PC-9 (cell line): ENCODE measurements around the gene HSBP1L1. TPM values are rescaled to one million over a fixed set of nuclear protein-coding genes. Genes with fewer than 3 reads are reported as not detected.

Experiments used
- BruUV-seq: library from RNA; stranded (reverse); fragments of 400-500 nt; replicated peaks from 2 replicates; lab custom pipeline; 2021; lab: Mats Ljungman, UMichigan
- CTCF ChIA-PET: fragments of 300-600 bp; sonication (Branson Sonifier 250); formaldehyde crosslinking; loops from one replicate; lab custom pipeline; 2022; ENCODE audit warnings: antibody characterized with exemption; lab: Charles Lee
- POLR2A ChIA-PET: fragments of 300-600 bp; sonication (Branson Sonifier 250); formaldehyde crosslinking; loops from one replicate; lab custom pipeline; 2022; ENCODE audit warnings: antibody characterized with exemption; ENCODE audit not compliant: unreplicated experiment; lab: Charles Lee
- DNase-seq, 2 experiments: peaks; one replicate each; pipeline versions ENCODE4 v3.0.0 to v3.0.0-alpha.2; 2015 to 2022; ENCODE audit warnings: mixed read lengths in 1 of 2
- H2AFZ ChIP-seq: fragments of 200-600 bp; sonication (generic); 2 replicates; pipeline ENCODE4 v1.8.1; 2017; ENCODE audit warnings: antibody characterized with exemption
- H3F3A ChIP-seq: fragments of 200-600 bp; sonication (generic); 2 replicates; pipeline ENCODE4 v1.8.1; 2017; ENCODE audit warnings: antibody characterized with exemption, mild to moderate bottlenecking, low read depth; ENCODE audit not compliant: insufficient read depth
- H3K27ac ChIP-seq: fragments of 200-600 bp; sonication (generic); 2 replicates; pipeline ENCODE4 v1.6.1; 2016; ENCODE audit warnings: mixed run types
- H3K27me3 ChIP-seq: fragments of 200-600 bp; sonication (generic); 2 replicates; pipeline ENCODE4 v1.6.1; 2016; ENCODE audit warnings: low read depth, mixed run types; ENCODE audit not compliant: insufficient read depth
- H3K36me3 ChIP-seq: fragments of 200-600 bp; sonication (generic); 2 replicates; pipeline ENCODE4 v1.6.1; 2016; ENCODE audit warnings: low read depth, mixed run types
- H3K4me1 ChIP-seq: fragments of 200-600 bp; sonication (generic); replicated peaks from 2 replicates; pipeline ENCODE4 v1.6.1; 2016; ENCODE audit warnings: mixed run types; ENCODE audit not compliant: insufficient read depth
- H3K4me2 ChIP-seq: fragments of 200-600 bp; sonication (generic); 2 replicates; pipeline ENCODE4 v1.6.1; 2017; ENCODE audit warnings: mixed run types
- H3K4me3 ChIP-seq: fragments of 200-600 bp; sonication (generic); 2 replicates; pipeline ENCODE4 v1.6.1; 2016; ENCODE audit warnings: mixed run types
- H3K79me2 ChIP-seq: fragments of 200-600 bp; sonication (generic); 2 replicates; pipeline ENCODE4 v1.6.1; 2017; ENCODE audit warnings: low read depth, mixed run types
- H3K9me2 ChIP-seq: fragments of 200-600 bp; sonication (generic); 2 replicates; pipeline ENCODE4 v1.8.1; 2017; ENCODE audit warnings: mild to moderate bottlenecking; ENCODE audit not compliant: insufficient read depth
- H3K9me3 ChIP-seq: fragments of 200-600 bp; sonication (generic); 2 replicates; pipeline ENCODE4 v1.8.1; 2016; ENCODE audit warnings: low read depth; ENCODE audit not compliant: insufficient read depth
- H4K20me1 ChIP-seq: fragments of 200-600 bp; sonication (generic); 2 replicates; pipeline ENCODE4 v1.8.1; 2017; ENCODE audit not compliant: insufficient read depth
- CTCF ChIP-seq: fragments of 200-600 bp; sonication (generic); conservative IDR thresholded peaks from 2 replicates; pipeline ENCODE4 v1.6.1; 2017; ENCODE audit warnings: mixed run types, antibody characterized with exemption, mild to moderate bottlenecking, moderate library complexity
- EZH2 ChIP-seq: fragments of 200-600 bp; sonication (generic); IDR thresholded peaks from 2 replicates; pipeline ENCODE4 v1.8.0; 2017; ENCODE audit warnings: antibody characterized with exemption, low read depth
- intact Hi-C: fragments of 100-400 bp; cut with micrococcal nuclease; formaldehyde crosslinking; loops from one replicate; pipeline ENCODE4 v1.10.0; 2022; ENCODE audit not compliant: unreplicated experiment
- total RNA-seq: library from RNA; stranded (reverse); gene quantifications from 2 replicates; pipeline ENCODE4 v1.2.3, GENCODE V29; 2021

HSBP1L1 gene
- total RNA-seq, 1 experiment from 2014 or later, result 41.5 TPM

- Histone ChIP-seq H3K4me1 (peaks cover 13% of the 10 kb centered on the region; the same call in 1 of the 2 replicates), H3K36me3 (no peaks in the 10 kb centered on the region), H3F3A (peaks cover 5% of the 10 kb centered on the region), H3K27ac (no peak overlapping the region), H3K9me3 (no peaks in the 10 kb centered on the region), H2AFZ (no peak overlapping the region), H3K4me2 (no peak overlapping the region), H3K4me3 (no peak overlapping the region), H3K9me2 (no peaks in the 10 kb centered on the region), H3K27me3 (no peaks in the 10 kb centered on the region), H3K79me2 (peaks cover 23% of the 10 kb centered on the region; the same call in 1 of the 2 replicates), H4K20me1 (0 out of 2 replicates have a peak, but pooled peaks cover 4% of the 10 kb centered on the region)
- CTCF ChIA-PET, result no interaction called here
- no TSS peak for BruUV-seq
- no peak for TF ChIP-seq EZH2
- no peak for TF ChIP-seq CTCF
- POLR2A ChIA-PET, result no interaction called here
- intact Hi-C loops, result no loop called here
- DNase-seq, result no peak
Observed at GRCh38 chr18:79945118-79946042, 19.1 kb upstream of the HSBP1L1 start.

GRCh38 chr18:79947054-79947755 is 17.2 kb upstream of the HSBP1L1 start:
- peak; percentile 58 to 82 for DNase-seq
- H3K27ac ChIP-seq, result no peak overlapping the region
- 0 out of 2 replicates have a peak, but pooled peaks cover 6% of the 10 kb centered on the region for H4K20me1 ChIP-seq

More at GRCh38 chr18:79947054-79947755, 17.2 kb upstream of the HSBP1L1 start:
- peaks cover 26% of the 10 kb centered on the region; the same call in 1 of the 2 replicates for H3K79me2 ChIP-seq
- 0 out of 2 replicates have a peak overlapping the region, but pooled peaks have one; percentile 11 for H3K4me2 ChIP-seq
- H3K4me3 ChIP-seq, result no peak overlapping the region
- peaks cover 5% of the 10 kb centered on the region for H3F3A ChIP-seq
- no TSS peak for BruUV-seq
- no peak overlapping the region for H2AFZ ChIP-seq
- H3K9me2 ChIP-seq, result no peaks in the 10 kb centered on the region
- peaks cover 15% of the 10 kb centered on the region; the same call in 1 of the 2 replicates for H3K4me1 ChIP-seq
- H3K9me3 ChIP-seq, result no peaks in the 10 kb centered on the region
- no peaks in the 10 kb centered on the region for H3K27me3 ChIP-seq
- ChIA-PET CTCF (no interaction called here), POLR2A (interaction anchor here (0.6 kb wide), 1 partner anchor 301 kb away, joined by 19 read pairs; no protein-coding TSS in a partner anchor)
- intact Hi-C loops, result loop anchor here (1.0 kb wide), 1 partner anchor 86 kb away; no protein-coding TSS in a partner anchor
- no peaks in the 10 kb centered on the region for H3K36me3 ChIP-seq
- TF ChIP-seq CTCF, result no peak
